ENCODE data around the gene AKR1B15.
"Not testable (repeated sequence)": the region's sequence is repeated elsewhere in the genome, so short reads cannot be mapped to it uniquely, and the experiment has no call there.

AKR1B15 gene

GRCh38 chr7:134548877-134549276, at the start of gene AKR1B15:
AKR1B15 (plus strand) TSS chr7:134549110; CDS start chr7:134564620, 15,510 bp downstream.
- no peak for DNase-seq

- no peak for DNase-seq
Observed at GRCh38 chr7:134500406-134500805, 48.5 kb upstream of the AKR1B15 start.

GRCh38 chr7:134500982-134501381, 47.9 kb upstream of the AKR1B15 start:
- no peak for DNase-seq

GRCh38 chr7:134502463-134503371, 46.2 kb upstream of the AKR1B15 start:
- DNase-seq: no peak

GRCh38 chr7:134504660-134505164, 44.2 kb upstream of the AKR1B15 start:
- no peak for DNase-seq

GRCh38 chr7:134505856-134506255, 43.1 kb upstream of the AKR1B15 start:
- DNase-seq: no peak

- DNase-seq: no peak
Observed at GRCh38 chr7:134509010-134509409, 39.9 kb upstream of the AKR1B15 start.

- DNase-seq: no peak
Observed at GRCh38 chr7:134510646-134511045, 38.3 kb upstream of the AKR1B15 start.

- no peak for DNase-seq
Observed at GRCh38 chr7:134512271-134512670, 36.6 kb upstream of the AKR1B15 start.

- DNase-seq: peak; percentile 54 to 77 (median 55)
Observed at GRCh38 chr7:134513169-134513752, 35.6 kb upstream of the AKR1B15 start.

- DNase-seq: no peak
Observed at GRCh38 chr7:134514106-134514505, 34.8 kb upstream of the AKR1B15 start.

GRCh38 chr7:134514663-134515062, 34.2 kb upstream of the AKR1B15 start:
- DNase-seq: peak; percentile 66 to 90 (median 80)

GRCh38 chr7:134515569-134516468, 33.1 kb upstream of the AKR1B15 start:
- DNase-seq: no peak

GRCh38 chr7:134520130-134520529, 28.8 kb upstream of the AKR1B15 start:
- DNase-seq: no peak

- no peak for DNase-seq
Observed at GRCh38 chr7:134522601-134523000, 26.3 kb upstream of the AKR1B15 start.

GRCh38 chr7:134525449-134525848, 23.5 kb upstream of the AKR1B15 start:
- DNase-seq: not testable (repeated sequence)

- not testable (repeated sequence) for DNase-seq
Observed at GRCh38 chr7:134526552-134527248, 22.2 kb upstream of the AKR1B15 start.

GRCh38 chr7:134527979-134528371, 20.9 kb upstream of the AKR1B15 start:
- DNase-seq: peak in 2 of 3 experiments; percentile 16 to 63

- DNase-seq: no peak
Observed at GRCh38 chr7:134528749-134529148, 20.2 kb upstream of the AKR1B15 start.

GRCh38 chr7:134530460-134530859, 18.4 kb upstream of the AKR1B15 start:
- no peak for DNase-seq

- DNase-seq: no peak
Observed at GRCh38 chr7:134532180-134532953, 16.5 kb upstream of the AKR1B15 start.

GRCh38 chr7:134532954-134533218, 16.0 kb upstream of the AKR1B15 start:
- DNase-seq: no peak

All from NCI-H1417 (cell line).